ENCODE data around the gene ABCF2.

DNA sequence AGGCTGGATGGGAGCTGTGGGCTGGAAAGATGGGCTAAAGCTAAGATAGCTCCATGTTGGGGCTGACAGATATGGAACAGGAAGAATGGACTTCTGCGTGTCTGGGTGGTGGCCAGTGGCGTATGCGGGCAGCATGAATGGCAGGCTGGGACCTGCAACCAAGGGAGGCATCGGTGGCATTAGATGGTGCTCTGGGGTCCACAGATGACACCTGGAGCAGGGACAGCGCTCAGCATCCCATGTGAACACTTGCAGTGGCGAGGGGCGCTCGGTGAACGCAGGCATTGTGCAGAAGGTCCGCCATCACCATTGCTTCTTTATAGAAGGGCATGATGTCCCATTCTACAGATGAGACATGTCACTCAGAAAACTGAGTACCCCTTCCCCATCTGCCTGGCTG lies 42.5 kb upstream of the ABCF2 start:
- no peak for TF ChIP-seq CTCF (IDR thresholded peaks at IDR 0.05; ENCODE audit: low read depth, low read length, missing input control)
- no peak for TF ChIP-seq YY1 (IDR thresholded peaks at IDR 0.05)
- TF ChIP-seq REST (IDR thresholded peaks at IDR 0.05) = no peak
